Rectal smooth muscle tissue (tissue), 1 donor: ENCODE results near the gene IL1R2.

Experiments
- H3K27ac ChIP-seq: one replicate; pipeline ENCODE4 v1.7.0; 2013; ENCODE audit warnings: low read depth, low read length, inconsistent platforms
- H3K27me3 ChIP-seq: one replicate; pipeline ENCODE4 v1.7.0; 2013; ENCODE audit warnings: low read length; ENCODE audit not compliant: control insufficient read depth, insufficient read depth
- H3K36me3 ChIP-seq: one replicate; pipeline ENCODE4 v1.7.0; 2013; ENCODE audit warnings: low read length; ENCODE audit not compliant: control insufficient read depth, insufficient read depth
- H3K4me1 ChIP-seq: one replicate; pipeline ENCODE4 v1.7.0; 2013; ENCODE audit warnings: low read length; ENCODE audit not compliant: control insufficient read depth, insufficient read depth
- H3K4me3 ChIP-seq: one replicate; pipeline ENCODE4 v1.7.0; 2013; ENCODE audit warnings: low read length
- H3K9ac ChIP-seq: one replicate; pipeline ENCODE4 v1.7.0; 2013; ENCODE audit warnings: low read length

Gene IL1R2

GRCh38 chr2:102030855-102031527, 39.2 kb downstream of the IL1R2 start:
- H3K36me3 ChIP-seq = no peaks in the 10 kb centered on the region
- no peaks in the 10 kb centered on the region for H3K4me1 ChIP-seq
- no peak overlapping the region for H3K27ac ChIP-seq
- no peaks in the 10 kb centered on the region for H3K27me3 ChIP-seq
- no peak overlapping the region for H3K9ac ChIP-seq
- H3K4me3 ChIP-seq = no peak overlapping the region

GRCh38 chr2:102032368-102033030, 40.7 kb downstream of the IL1R2 start:
- no peaks in the 10 kb centered on the region for H3K27me3 ChIP-seq
- no peak overlapping the region for H3K9ac ChIP-seq
- H3K4me3 ChIP-seq = no peak overlapping the region
- H3K36me3 ChIP-seq = no peaks in the 10 kb centered on the region
- no peaks in the 10 kb centered on the region for H3K4me1 ChIP-seq
- H3K27ac ChIP-seq = no peak overlapping the region

- Histone ChIP-seq H3K9ac (no peak overlapping the region), H3K4me1 (no peaks in the 10 kb centered on the region), H3K27me3 (no peaks in the 10 kb centered on the region), H3K36me3 (no peaks in the 10 kb centered on the region), H3K27ac (no peak overlapping the region), H3K4me3 (no peak overlapping the region)
Measured at GRCh38 chr2:102033031-102033749, 41.4 kb downstream of the IL1R2 start.

DNA sequence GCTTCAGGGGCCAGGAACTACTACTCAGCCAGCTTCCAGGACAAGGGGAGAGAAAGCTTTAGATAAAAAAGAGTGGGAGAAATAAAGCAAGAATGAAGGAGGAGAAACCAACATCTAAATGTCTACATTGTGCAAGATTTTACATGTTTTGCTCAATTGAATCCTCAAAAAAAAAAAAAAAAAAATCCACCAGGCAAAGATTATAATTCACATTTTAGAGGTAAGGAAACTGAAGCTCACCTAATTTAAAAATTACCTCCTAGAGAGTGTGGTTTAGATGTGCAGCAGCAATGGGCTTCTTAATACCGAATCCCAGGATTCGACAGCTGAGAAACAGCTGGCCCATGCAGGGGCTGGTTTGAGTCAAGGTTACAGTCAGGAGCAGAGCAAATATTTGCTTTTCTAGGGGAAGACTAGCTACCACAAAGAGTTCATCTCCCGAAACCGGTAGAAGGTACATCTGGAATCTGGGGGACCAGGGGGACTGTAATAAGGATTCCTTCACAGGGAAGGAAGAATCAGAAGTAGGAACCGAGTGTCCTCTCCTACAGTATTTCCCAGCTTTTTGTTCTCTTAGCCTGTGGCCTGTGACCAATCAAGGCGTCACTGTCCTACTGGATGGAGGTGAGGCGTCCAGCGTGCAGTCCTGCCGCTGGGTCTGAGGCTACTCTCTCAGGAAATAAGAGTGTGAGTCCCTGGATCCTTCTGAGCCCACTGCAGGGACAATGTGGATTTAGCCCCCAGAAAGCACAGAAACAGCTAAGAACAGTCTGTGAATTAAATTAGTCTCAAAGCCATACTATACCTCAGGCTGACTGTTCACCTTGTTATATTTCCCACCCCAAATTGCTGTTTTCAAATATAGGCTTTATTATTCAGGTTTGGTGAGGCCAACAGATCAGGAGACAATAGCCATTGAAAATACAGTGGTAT, 42.3 kb downstream of the IL1R2 start:
- Histone ChIP-seq H3K27ac (no peak overlapping the region), H3K27me3 (no peaks in the 10 kb centered on the region), H3K36me3 (no peaks in the 10 kb centered on the region), H3K4me1 (no peaks in the 10 kb centered on the region), H3K4me3 (no peak overlapping the region), H3K9ac (no peak overlapping the region)

DNA sequence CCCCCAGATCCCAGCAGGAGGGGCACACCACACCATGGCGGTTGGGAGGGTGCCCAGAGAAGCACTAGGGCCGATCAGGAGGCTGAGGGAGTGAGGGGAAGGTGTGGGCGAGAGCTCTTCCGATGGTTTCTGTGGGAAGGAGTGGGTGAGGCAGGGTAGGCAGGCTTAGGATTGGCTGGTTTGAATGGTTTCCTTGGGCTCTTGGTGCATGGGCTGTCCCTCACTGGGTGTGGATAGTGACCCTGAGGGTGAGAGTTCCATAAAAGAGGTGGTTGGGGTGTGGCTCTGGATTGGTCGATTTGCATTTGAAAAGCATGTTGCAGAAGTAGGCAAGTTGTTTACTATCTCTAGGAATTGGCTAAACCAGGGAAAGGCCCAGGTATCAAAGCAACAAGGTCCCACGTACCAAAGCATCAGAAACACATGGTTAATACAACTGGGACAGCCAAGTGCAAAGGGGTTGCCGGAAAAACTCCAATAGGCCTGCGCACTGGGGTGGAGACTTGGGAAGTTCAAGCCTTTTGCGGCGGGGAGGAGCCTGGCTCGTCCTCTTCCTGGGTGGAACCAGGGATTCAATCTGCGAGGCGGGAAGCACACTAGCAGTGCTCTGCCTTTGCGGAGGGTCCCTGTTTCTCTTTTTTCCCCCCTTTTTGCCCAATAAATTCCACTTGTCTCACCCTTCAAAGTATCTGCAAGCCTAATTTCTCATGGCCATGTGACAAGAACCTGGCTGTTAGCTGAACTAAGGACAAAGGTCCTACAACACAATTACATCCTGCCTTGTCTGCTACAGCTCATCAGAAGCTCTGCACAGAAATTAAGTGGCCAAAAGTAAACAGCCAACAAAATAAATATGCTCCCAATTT, 43.2 kb downstream of the IL1R2 start:
- no peak overlapping the region for H3K9ac ChIP-seq
- H3K4me1 ChIP-seq = no peaks in the 10 kb centered on the region
- no peak overlapping the region for H3K4me3 ChIP-seq
- no peaks in the 10 kb centered on the region for H3K27me3 ChIP-seq
- H3K36me3 ChIP-seq = no peaks in the 10 kb centered on the region
- no peak overlapping the region for H3K27ac ChIP-seq

GRCh38 chr2:102037681-102038080, 45.9 kb downstream of the IL1R2 start:
- H3K27ac ChIP-seq = no peak overlapping the region
- H3K36me3 ChIP-seq = no peaks in the 10 kb centered on the region
- H3K27me3 ChIP-seq = no peaks in the 10 kb centered on the region
- H3K4me3 ChIP-seq = no peak overlapping the region
- no peak overlapping the region for H3K9ac ChIP-seq
- H3K4me1 ChIP-seq = no peaks in the 10 kb centered on the region

- Histone ChIP-seq H3K27me3 (no peaks in the 10 kb centered on the region), H3K9ac (no peak overlapping the region), H3K4me3 (no peak overlapping the region), H3K4me1 (no peaks in the 10 kb centered on the region), H3K36me3 (no peaks in the 10 kb centered on the region), H3K27ac (no peak overlapping the region)
Measured at GRCh38 chr2:102040229-102040628, 48.5 kb downstream of the IL1R2 start.

- no peak overlapping the region for H3K27ac ChIP-seq
- no peaks in the 10 kb centered on the region for H3K36me3 ChIP-seq
- no peak overlapping the region for H3K9ac ChIP-seq
- H3K4me1 ChIP-seq = no peaks in the 10 kb centered on the region
- no peaks in the 10 kb centered on the region for H3K27me3 ChIP-seq
- no peak overlapping the region for H3K4me3 ChIP-seq
Measured at GRCh38 chr2:102041351-102041750, 49.6 kb downstream of the IL1R2 start.

GRCh38 chr2:102042196-102043081, 50.7 kb downstream of the IL1R2 start:
- Histone ChIP-seq H3K36me3 (no peaks in the 10 kb centered on the region), H3K27me3 (no peaks in the 10 kb centered on the region), H3K27ac (no peak overlapping the region)

DNA sequence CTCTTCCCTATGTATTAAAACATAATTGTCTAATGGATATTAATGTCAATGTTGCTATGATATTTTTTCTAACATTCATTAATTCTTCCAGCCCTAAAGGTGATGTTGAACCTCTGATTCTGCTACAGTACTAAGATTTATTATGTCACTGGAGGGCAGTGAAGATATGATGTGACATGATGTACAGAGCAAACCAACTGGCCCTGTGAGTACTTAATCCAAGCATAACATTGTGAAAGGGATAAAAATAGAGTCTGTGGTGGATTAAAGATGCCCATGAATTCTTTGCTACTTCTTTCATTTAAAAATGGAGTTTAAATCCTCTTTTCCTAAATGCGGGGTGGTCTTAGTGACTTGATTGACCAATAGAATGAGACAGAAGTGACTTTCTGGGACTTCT, 51.8 kb downstream of the IL1R2 start:
- H3K9ac ChIP-seq = no peak overlapping the region
- H3K36me3 ChIP-seq = no peaks in the 10 kb centered on the region
- H3K4me1 ChIP-seq = no peaks in the 10 kb centered on the region
- H3K27me3 ChIP-seq = no peaks in the 10 kb centered on the region
- H3K27ac ChIP-seq = no peak overlapping the region
- no peak overlapping the region for H3K4me3 ChIP-seq

More at GRCh38 chr2:102042196-102043081, 50.7 kb downstream of the IL1R2 start:
- Histone ChIP-seq H3K4me1 (no peaks in the 10 kb centered on the region), H3K9ac (no peak overlapping the region), H3K4me3 (no peak overlapping the region)
